ENCODE data around the gene DOCK1.

- TF ChIP-seq, protein P1, sequence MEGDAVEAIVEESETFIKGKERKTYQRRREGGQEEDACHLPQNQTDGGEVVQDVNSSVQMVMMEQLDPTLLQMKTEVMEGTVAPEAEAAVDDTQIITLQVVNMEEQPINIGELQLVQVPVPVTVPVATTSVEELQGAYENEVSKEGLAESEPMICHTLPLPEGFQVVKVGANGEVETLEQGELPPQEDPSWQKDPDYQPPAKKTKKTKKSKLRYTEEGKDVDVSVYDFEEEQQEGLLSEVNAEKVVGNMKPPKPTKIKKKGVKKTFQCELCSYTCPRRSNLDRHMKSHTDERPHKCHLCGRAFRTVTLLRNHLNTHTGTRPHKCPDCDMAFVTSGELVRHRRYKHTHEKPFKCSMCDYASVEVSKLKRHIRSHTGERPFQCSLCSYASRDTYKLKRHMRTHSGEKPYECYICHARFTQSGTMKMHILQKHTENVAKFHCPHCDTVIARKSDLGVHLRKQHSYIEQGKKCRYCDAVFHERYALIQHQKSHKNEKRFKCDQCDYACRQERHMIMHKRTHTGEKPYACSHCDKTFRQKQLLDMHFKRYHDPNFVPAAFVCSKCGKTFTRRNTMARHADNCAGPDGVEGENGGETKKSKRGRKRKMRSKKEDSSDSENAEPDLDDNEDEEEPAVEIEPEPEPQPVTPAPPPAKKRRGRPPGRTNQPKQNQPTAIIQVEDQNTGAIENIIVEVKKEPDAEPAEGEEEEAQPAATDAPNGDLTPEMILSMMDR (IDR thresholded peaks at IDR 0.05): no peak
- no peak for TF ChIP-seq POLR2A (IDR thresholded peaks at IDR 0.05)
Observed at GRCh38 chr10:127064474-127064873, 159.2 kb downstream of the DOCK1 start.
